ENCODE results near the gene FIP1L1.

- no peak for TF ChIP-seq CTCF (IDR thresholded peaks at IDR 0.05; ENCODE audit: insufficient read depth, low read depth, low read length)
- TF ChIP-seq EZH2 (IDR thresholded peaks at IDR 0.05; ENCODE audit: insufficient read depth, low read length), result no peak
Measured at GRCh38 chr4:53366301-53366716, 11.1 kb upstream of the FIP1L1 start.

Measured in astrocyte (in vitro differentiated cells and primary cell).